Neutrophil (primary cell): Measurements from ENCODE around the gene SLC5A4.

Source experiments
- H3K27ac ChIP-seq: fragments of 200-600 bp; sonication (generic); 2 replicates; pipeline ENCODE4 v1.5.1; 2016; ENCODE audit warnings: mild to moderate bottlenecking, moderate library complexity
- H3K27me3 ChIP-seq: fragments of 200-600 bp; sonication (generic); 2 replicates; pipeline ENCODE4 v1.6.0; 2016; ENCODE audit warnings: mild to moderate bottlenecking
- H3K36me3 ChIP-seq: fragments of 200-600 bp; sonication (generic); 2 replicates; pipeline ENCODE4 v1.5.1; 2017
- H3K4me1 ChIP-seq, 2 experiments: fragments of 200-600 bp in 1 of 2; sonication (generic) in 1 of 2; 1 replicate in 1 of 2; 2 replicates in 1 of 2; pipeline versions ENCODE4 v1.5.1 to v1.6.1; 2013 to 2016; ENCODE audit warnings: low read depth in 1 of 2, low read length in 1 of 2, mild to moderate bottlenecking in 1 of 2, moderate library complexity in 1 of 2; ENCODE audit not compliant: control insufficient read depth in 1 of 2, insufficient read depth in 1 of 2
- H3K4me3 ChIP-seq, 2 experiments: fragments of 200-600 bp in 1 of 2; sonication (generic) in 1 of 2; 1 replicate in 1 of 2; 2 replicates in 1 of 2; pipeline ENCODE4 v1.5.1; 2013 to 2016; ENCODE audit warnings: low read depth in 1 of 2, low read length in 1 of 2, mild to moderate bottlenecking in 1 of 2, moderate library complexity in 1 of 2
- H3K9me3 ChIP-seq: fragments of 200-600 bp; sonication (generic); 2 replicates; pipeline ENCODE4 v1.5.1; 2016
- TF ChIP-seq, protein P1 (sequence below): fragments of 200-600 bp; sonication (generic); IDR thresholded peaks from 2 replicates; pipeline ENCODE4 v1.5.1; 2016; ENCODE audit warnings: antibody characterized with exemption

SLC5A4 gene

DNA sequence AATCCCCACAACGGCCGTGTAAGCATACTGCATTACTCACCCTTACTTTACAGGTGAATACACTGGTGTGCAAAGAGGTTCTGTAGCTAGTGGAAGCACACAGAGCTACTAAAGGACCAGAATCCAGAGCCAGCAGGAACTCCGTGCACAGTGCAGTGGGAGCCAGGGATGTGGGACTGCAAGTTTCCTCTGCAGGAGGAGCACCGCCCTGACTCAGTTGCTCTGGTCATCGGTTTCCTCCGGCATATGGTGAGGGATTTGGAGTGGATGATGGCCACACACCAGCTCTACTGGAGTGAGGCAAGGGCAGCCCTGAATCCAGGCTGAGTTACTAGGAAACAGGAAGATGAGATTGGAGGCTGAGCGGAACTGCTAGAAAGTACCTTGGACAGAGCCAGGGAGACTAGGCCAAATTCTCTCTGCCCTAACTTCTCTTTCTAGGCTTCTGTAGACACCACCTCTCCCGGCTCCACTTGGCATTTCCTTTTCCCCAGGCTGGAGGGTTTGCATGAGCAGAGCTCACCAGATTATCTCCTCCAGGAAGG is 77.9 kb downstream of the SLC5A4 start:
- H3K36me3 ChIP-seq: no peaks in the 10 kb centered on the region
- H3K9me3 ChIP-seq: no peaks in the 10 kb centered on the region
- H3K4me3 ChIP-seq: no peak overlapping the region
- TF ChIP-seq, protein P1, sequence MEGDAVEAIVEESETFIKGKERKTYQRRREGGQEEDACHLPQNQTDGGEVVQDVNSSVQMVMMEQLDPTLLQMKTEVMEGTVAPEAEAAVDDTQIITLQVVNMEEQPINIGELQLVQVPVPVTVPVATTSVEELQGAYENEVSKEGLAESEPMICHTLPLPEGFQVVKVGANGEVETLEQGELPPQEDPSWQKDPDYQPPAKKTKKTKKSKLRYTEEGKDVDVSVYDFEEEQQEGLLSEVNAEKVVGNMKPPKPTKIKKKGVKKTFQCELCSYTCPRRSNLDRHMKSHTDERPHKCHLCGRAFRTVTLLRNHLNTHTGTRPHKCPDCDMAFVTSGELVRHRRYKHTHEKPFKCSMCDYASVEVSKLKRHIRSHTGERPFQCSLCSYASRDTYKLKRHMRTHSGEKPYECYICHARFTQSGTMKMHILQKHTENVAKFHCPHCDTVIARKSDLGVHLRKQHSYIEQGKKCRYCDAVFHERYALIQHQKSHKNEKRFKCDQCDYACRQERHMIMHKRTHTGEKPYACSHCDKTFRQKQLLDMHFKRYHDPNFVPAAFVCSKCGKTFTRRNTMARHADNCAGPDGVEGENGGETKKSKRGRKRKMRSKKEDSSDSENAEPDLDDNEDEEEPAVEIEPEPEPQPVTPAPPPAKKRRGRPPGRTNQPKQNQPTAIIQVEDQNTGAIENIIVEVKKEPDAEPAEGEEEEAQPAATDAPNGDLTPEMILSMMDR: no peak
- H3K27me3 ChIP-seq: peaks cover 96% of the 10 kb centered on the region
- H3K4me1 ChIP-seq: no peaks in the 10 kb centered on the region
- H3K27ac ChIP-seq: no peak overlapping the region

DNA sequence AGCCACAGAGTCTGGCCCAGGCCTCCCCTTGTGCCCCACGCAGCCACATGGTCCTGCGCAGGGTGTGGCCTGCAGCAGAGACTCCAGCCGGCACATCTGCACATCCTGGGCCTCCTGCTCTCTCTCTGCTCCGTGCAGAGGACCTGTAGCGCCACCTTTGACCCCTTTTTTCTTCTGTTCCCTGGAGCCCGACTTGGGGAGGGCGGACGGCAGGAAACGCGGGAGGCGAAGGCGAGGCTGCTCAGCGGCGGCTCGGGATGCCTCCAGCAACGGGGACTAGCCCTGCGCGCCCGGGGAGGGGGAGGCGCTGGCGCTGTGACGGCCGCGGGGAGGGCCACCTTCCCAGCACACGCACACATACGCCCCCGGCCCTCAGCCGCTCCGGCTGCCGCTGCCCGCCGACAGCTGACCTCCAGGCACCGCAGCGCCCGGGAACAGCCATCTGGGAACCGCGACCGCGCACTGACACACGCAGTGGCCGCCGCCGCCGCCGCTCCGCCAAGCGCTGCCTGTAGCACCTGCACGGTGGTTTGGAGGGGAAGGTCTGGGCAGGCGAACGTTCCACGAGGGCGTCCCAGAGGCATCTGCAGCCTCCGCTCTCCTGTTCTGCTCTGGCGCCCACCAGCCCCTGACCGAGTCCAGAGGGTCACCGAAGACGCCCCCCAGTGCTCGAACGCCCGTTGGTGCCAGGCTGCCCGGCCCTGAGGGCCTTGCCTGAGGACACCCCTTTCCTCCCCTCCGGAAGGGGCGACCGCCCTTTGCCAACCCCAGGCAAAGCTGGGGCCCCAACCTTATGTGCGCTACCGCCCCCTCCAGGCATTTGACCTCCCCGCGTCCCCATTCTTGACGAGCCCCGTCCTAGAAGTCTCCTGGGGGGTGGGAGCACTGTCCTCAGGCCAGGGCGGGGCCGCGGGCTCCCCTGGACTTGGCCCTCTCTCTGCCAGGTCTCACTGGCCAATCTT is 79.2 kb downstream of the SLC5A4 start:
- peaks cover 83% of the 10 kb centered on the region for H3K27me3 ChIP-seq
- H3K4me3 ChIP-seq: no peak overlapping the region
- H3K4me1 ChIP-seq: no peaks in the 10 kb centered on the region
- H3K36me3 ChIP-seq: no peaks in the 10 kb centered on the region
- H3K9me3 ChIP-seq: no peaks in the 10 kb centered on the region
- TF ChIP-seq, protein P1: no peak
- H3K27ac ChIP-seq: no peak overlapping the region

DNA sequence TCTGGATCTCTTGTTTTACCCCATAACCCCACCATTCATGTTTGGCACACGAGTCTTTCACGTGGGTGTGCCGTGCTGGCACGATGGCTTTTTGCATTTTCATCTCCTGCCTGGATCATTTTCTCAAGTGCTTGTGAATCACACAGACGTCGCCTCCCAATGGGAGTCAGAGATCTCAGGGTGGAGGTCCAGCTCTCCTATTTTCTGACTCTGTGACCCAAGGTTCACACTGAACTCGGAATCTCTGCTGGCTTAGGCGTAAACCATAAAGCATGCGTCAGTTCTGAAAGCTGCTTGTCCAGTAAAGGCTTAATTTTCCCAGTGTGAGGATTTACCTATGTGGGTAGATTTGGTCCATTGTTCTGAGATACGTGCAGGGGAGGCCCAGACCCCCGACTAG is 80.0 kb downstream of the SLC5A4 start:
- H3K9me3 ChIP-seq: no peaks in the 10 kb centered on the region
- H3K36me3 ChIP-seq: no peaks in the 10 kb centered on the region
- H3K27me3 ChIP-seq: peaks cover 74% of the 10 kb centered on the region
- no peak overlapping the region for H3K27ac ChIP-seq
- no peak overlapping the region for H3K4me3 ChIP-seq
- TF ChIP-seq, protein P1: no peak
- no peaks in the 10 kb centered on the region for H3K4me1 ChIP-seq
